Panc1 (cell line): ENCODE results near the gene NRROS.

ENCODE experiments used
- CTCF ChIP-seq: fragments of 450-650 bp; IDR thresholded peaks from 2 replicates; pipeline ENCODE4 v1.5.1; 2017; ENCODE audit warnings: mild to moderate bottlenecking
- POLR2AphosphoS5 ChIP-seq: IDR thresholded peaks from 2 replicates; pipeline ENCODE4 v1.6.1; 2012; ENCODE audit warnings: mild to moderate bottlenecking, low read depth, low read length, moderate library complexity
- REST ChIP-seq, 2 experiments: IDR thresholded peaks; 2 replicates each; pipeline ENCODE4 v1.6.1; 2011 to 2012; ENCODE audit warnings: low read depth in 2 of 2, control low read depth in 1 of 2, low read length in 1 of 2, mild to moderate bottlenecking in 1 of 2, moderate library complexity in 1 of 2; ENCODE audit not compliant: insufficient read depth in 1 of 2
- TCF7L2 ChIP-seq: IDR thresholded peaks from 2 replicates; pipeline ENCODE4 v1.6.1; 2011; ENCODE audit warnings: mild to moderate bottlenecking, low read depth, low read length, inconsistent platforms

- TF ChIP-seq POLR2AphosphoS5 = no peak
- no peak for TF ChIP-seq CTCF
- peak; percentile 89 for TF ChIP-seq TCF7L2
- TF ChIP-seq REST (IDR thresholded peaks at IDR 0.05; ENCODE audit: insufficient read depth in 1 of 2, low read depth in 2 of 2, low read length in 1 of 2) = peak in 1 of 2 experiments; percentile 31; a peak in 1 of 4 replicates
These were observed 11.6 kb upstream of the NRROS start for GRCh38 chr3:196627918-196628231.
